ENCODE measurements around the gene PRPF19. TPM values are rescaled to one million over a fixed set of nuclear protein-coding genes. Genes with fewer than 3 reads are reported as not detected.

PRPF19 gene
- total and polyA plus RNA-seq, 2 of the 13 experiments (the other 11 are each of a cell fraction or from before 2014, with no cell fraction given), result 27.4 to 91.1 TPM

DNA sequence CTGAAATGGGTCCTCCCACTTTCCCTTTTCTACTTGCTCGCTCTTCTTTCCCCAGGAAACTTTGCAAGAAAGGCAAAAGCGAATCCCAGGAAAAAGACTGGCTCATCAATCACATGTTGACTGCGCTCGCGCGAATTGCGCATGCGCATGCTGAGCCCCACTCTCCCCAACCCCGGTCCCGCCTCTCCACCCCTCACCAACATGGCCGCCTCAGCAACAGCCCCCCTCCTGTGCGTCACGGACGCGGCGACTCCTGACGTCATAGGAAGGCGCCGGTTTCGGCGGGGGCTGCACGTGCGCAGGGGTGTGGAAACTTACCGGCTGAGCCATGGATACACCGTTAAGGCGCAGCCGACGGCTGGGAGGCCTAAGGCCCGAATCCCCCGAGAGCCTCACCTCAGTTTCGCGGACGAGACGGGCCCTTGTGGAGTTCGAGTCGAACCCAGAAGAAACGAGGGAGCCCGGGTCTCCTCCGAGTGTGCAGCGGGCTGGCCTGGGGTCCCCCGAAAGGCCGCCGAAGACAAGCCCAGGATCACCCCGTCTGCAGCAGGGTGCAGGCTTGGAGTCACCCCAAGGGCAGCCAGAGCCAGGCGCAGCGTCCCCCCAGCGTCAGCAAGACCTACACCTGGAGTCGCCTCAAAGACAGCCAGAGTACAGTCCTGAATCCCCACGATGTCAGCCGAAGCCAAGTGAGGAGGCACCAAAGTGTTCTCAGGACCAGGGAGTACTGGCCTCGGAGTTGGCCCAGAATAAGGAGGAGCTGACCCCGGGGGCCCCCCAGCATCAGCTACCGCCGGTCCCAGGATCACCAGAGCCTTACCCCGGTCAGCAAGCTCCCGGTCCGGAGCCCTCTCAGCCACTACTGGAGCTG, 64.4 kb downstream of the PRPF19 start, which contains the start of gene CCDC86 (continued):
- TF ChIP-seq YEATS2 (CRISPR knock-in tag; IDR thresholded peaks at IDR 0.05; ENCODE audit: borderline replicate concordance) (peak; percentile 95), NCOA1 (CRISPR knock-in tag; IDR thresholded peaks at IDR 0.05) (no peak), BCL6 (CRISPR knock-in tag; IDR thresholded peaks at IDR 0.05) (peak; percentile 72), ZFP1 (CRISPR knock-in tag; IDR thresholded peaks at IDR 0.05) (0 out of 2 replicates have a peak, but pooled peaks have one; percentile 42), KMT2A (CRISPR knock-in tag; IDR thresholded peaks at IDR 0.05) (peak; percentile 93), MEIS2 (CRISPR knock-in tag; IDR thresholded peaks at IDR 0.05) (peak; percentile 82; the same call in 1 of the 2 replicates), DNMT3B (CRISPR knock-in tag; conservative IDR thresholded peaks at IDR 0.05) (no peak), KLF12 (CRISPR knock-in tag; IDR thresholded peaks at IDR 0.05; ENCODE audit: borderline replicate concordance) (peak; percentile 89; the same call in 1 of the 2 replicates), ZBTB38 (CRISPR knock-in tag; IDR thresholded peaks at IDR 0.05) (0 out of 2 replicates have a peak, but pooled peaks have one; percentile 37), TP53 (CRISPR knock-in tag; conservative IDR thresholded peaks at IDR 0.05) (0 out of 2 replicates have a peak, but pooled peaks have one; percentile 80), CBX1 (IDR thresholded peaks at IDR 0.05; ENCODE audit: low read depth) (peak; percentile 93), SRF (IDR thresholded peaks at IDR 0.05; ENCODE audit: low read depth, low read length) (peak; percentile 82), SSRP1 (CRISPR knock-in tag; IDR thresholded peaks at IDR 0.05) (no peak; the same call in 1 of the 2 replicates), CCAR2 (optimal IDR thresholded peaks at IDR 0.05; ENCODE audit: low read depth, low read length) (no peak), ZIK1 (CRISPR knock-in tag; IDR thresholded peaks at IDR 0.05; ENCODE audit: borderline replicate concordance, low read depth) (no peak), ZNF761 (CRISPR knock-in tag; conservative IDR thresholded peaks at IDR 0.05) (peak; percentile 57; the same call in 1 of the 2 replicates), RNF2 (conservative IDR thresholded peaks at IDR 0.05; ENCODE audit: low read depth) (no peak; the same call in 1 of the 2 replicates), PPARG (CRISPR knock-in tag; conservative IDR thresholded peaks at IDR 0.05) (no peak; the same call in 1 of the 2 replicates), NBN (conservative IDR thresholded peaks at IDR 0.05) (no peak), ZBTB3 (CRISPR knock-in tag; IDR thresholded peaks at IDR 0.05; ENCODE audit: borderline replicate concordance, low read depth) (peak; percentile 76; the same call in 1 of the 2 replicates)
- TF ChIP-seq, protein P1, sequence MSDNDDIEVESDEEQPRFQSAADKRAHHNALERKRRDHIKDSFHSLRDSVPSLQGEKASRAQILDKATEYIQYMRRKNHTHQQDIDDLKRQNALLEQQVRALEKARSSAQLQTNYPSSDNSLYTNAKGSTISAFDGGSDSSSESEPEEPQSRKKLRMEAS (IDR thresholded peaks at IDR 0.05), result peak; percentile 100
- TF ChIP-seq, protein P2, sequence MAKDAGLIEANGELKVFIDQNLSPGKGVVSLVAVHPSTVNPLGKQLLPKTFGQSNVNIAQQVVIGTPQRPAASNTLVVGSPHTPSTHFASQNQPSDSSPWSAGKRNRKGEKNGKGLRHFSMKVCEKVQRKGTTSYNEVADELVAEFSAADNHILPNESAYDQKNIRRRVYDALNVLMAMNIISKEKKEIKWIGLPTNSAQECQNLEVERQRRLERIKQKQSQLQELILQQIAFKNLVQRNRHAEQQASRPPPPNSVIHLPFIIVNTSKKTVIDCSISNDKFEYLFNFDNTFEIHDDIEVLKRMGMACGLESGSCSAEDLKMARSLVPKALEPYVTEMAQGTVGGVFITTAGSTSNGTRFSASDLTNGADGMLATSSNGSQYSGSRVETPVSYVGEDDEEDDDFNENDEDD (CRISPR knock-in tag; IDR thresholded peaks at IDR 0.05; ENCODE audit: borderline replicate concordance), result peak; percentile 93
- TF ChIP-seq, protein P3, sequence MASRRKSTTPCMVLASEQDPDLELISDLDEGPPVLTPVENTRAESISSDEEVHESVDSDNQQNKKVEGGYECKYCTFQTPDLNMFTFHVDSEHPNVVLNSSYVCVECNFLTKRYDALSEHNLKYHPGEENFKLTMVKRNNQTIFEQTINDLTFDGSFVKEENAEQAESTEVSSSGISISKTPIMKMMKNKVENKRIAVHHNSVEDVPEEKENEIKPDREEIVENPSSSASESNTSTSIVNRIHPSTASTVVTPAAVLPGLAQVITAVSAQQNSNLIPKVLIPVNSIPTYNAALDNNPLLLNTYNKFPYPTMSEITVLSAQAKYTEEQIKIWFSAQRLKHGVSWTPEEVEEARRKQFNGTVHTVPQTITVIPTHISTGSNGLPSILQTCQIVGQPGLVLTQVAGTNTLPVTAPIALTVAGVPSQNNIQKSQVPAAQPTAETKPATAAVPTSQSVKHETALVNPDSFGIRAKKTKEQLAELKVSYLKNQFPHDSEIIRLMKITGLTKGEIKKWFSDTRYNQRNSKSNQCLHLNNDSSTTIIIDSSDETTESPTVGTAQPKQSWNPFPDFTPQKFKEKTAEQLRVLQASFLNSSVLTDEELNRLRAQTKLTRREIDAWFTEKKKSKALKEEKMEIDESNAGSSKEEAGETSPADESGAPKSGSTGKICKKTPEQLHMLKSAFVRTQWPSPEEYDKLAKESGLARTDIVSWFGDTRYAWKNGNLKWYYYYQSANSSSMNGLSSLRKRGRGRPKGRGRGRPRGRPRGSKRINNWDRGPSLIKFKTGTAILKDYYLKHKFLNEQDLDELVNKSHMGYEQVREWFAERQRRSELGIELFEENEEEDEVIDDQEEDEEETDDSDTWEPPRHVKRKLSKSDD (CRISPR knock-in tag; IDR thresholded peaks at IDR 0.05; ENCODE audit: low read depth), result peak; percentile 100
- TF ChIP-seq, protein P4, sequence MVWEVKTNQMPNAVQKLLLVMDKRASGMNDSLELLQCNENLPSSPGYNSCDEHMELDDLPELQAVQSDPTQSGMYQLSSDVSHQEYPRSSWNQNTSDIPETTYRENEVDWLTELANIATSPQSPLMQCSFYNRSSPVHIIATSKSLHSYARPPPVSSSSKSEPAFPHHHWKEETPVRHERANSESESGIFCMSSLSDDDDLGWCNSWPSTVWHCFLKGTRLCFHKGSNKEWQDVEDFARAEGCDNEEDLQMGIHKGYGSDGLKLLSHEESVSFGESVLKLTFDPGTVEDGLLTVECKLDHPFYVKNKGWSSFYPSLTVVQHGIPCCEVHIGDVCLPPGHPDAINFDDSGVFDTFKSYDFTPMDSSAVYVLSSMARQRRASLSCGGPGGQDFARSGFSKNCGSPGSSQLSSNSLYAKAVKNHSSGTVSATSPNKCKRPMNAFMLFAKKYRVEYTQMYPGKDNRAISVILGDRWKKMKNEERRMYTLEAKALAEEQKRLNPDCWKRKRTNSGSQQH (CRISPR knock-in tag; IDR thresholded peaks at IDR 0.05; ENCODE audit: low read depth), result peak; percentile 97
- TF ChIP-seq, protein P5, sequence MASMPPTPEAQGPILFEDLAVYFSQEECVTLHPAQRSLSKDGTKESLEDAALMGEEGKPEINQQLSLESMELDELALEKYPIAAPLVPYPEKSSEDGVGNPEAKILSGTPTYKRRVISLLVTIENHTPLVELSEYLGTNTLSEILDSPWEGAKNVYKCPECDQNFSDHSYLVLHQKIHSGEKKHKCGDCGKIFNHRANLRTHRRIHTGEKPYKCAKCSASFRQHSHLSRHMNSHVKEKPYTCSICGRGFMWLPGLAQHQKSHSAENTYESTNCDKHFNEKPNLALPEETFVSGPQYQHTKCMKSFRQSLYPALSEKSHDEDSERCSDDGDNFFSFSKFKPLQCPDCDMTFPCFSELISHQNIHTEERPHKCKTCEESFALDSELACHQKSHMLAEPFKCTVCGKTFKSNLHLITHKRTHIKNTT (CRISPR knock-in tag; IDR thresholded peaks at IDR 0.05), result no peak

Measured in HepG2 (cell line).